Neutrophil (primary cell): Measurements from ENCODE around the gene RAB6B.

Source experiments
- H3K27ac ChIP-seq: fragments of 200-600 bp; sonication (generic); 2 replicates; pipeline ENCODE4 v1.5.1; 2016; ENCODE audit warnings: mild to moderate bottlenecking, moderate library complexity
- H3K27me3 ChIP-seq: fragments of 200-600 bp; sonication (generic); 2 replicates; pipeline ENCODE4 v1.6.0; 2016; ENCODE audit warnings: mild to moderate bottlenecking
- H3K36me3 ChIP-seq: fragments of 200-600 bp; sonication (generic); 2 replicates; pipeline ENCODE4 v1.5.1; 2017
- H3K4me1 ChIP-seq, 2 experiments: fragments of 200-600 bp in 1 of 2; sonication (generic) in 1 of 2; 1 replicate in 1 of 2; 2 replicates in 1 of 2; pipeline versions ENCODE4 v1.5.1 to v1.6.1; 2013 to 2016; ENCODE audit warnings: low read depth in 1 of 2, low read length in 1 of 2, mild to moderate bottlenecking in 1 of 2, moderate library complexity in 1 of 2; ENCODE audit not compliant: control insufficient read depth in 1 of 2, insufficient read depth in 1 of 2
- H3K4me3 ChIP-seq, 2 experiments: fragments of 200-600 bp in 1 of 2; sonication (generic) in 1 of 2; 1 replicate in 1 of 2; 2 replicates in 1 of 2; pipeline ENCODE4 v1.5.1; 2013 to 2016; ENCODE audit warnings: low read depth in 1 of 2, low read length in 1 of 2, mild to moderate bottlenecking in 1 of 2, moderate library complexity in 1 of 2
- H3K9me3 ChIP-seq: fragments of 200-600 bp; sonication (generic); 2 replicates; pipeline ENCODE4 v1.5.1; 2016
- CTCF ChIP-seq: fragments of 200-600 bp; sonication (generic); IDR thresholded peaks from 2 replicates; pipeline ENCODE4 v1.5.1; 2016; ENCODE audit warnings: antibody characterized with exemption

Gene RAB6B

GRCh38 chr3:133824961-133825485 is 70.7 kb downstream of the RAB6B start:
- Histone ChIP-seq H3K36me3 (peaks cover 13% of the 10 kb centered on the region), H3K27ac (no peak overlapping the region), H3K27me3 (no peaks in the 10 kb centered on the region), H3K4me3 (no peak overlapping the region), H3K4me1 (no peaks in the 10 kb centered on the region), H3K9me3 (no peaks in the 10 kb centered on the region)
- no peak for TF ChIP-seq CTCF

GRCh38 chr3:133821767-133822638 is 73.7 kb downstream of the RAB6B start:
- no peaks in the 10 kb centered on the region for H3K9me3 ChIP-seq
- no peak for TF ChIP-seq CTCF
- peaks cover 13% of the 10 kb centered on the region for H3K36me3 ChIP-seq

GRCh38 chr3:133820889-133821675 is 74.6 kb downstream of the RAB6B start:
- Histone ChIP-seq H3K4me1 (no peaks in the 10 kb centered on the region), H3K4me3 (no peak overlapping the region), H3K9me3 (no peaks in the 10 kb centered on the region), H3K36me3 (peaks cover 13% of the 10 kb centered on the region), H3K27me3 (no peaks in the 10 kb centered on the region), H3K27ac (no peak overlapping the region)
- no peak for TF ChIP-seq CTCF

More at GRCh38 chr3:133821767-133822638, 73.7 kb downstream of the RAB6B start:
- Histone ChIP-seq H3K27me3 (no peaks in the 10 kb centered on the region), H3K4me3 (no peak overlapping the region), H3K4me1 (no peaks in the 10 kb centered on the region), H3K27ac (no peak overlapping the region)

- no peak for TF ChIP-seq CTCF
- Histone ChIP-seq H3K4me1 (no peaks in the 10 kb centered on the region), H3K27me3 (no peaks in the 10 kb centered on the region), H3K27ac (no peak overlapping the region), H3K4me3 (no peak overlapping the region), H3K9me3 (no peaks in the 10 kb centered on the region), H3K36me3 (peaks cover 13% of the 10 kb centered on the region)
These were observed 75.6 kb downstream of the RAB6B start for GRCh38 chr3:133820129-133820528.

GRCh38 chr3:133815386-133815785 is 80.3 kb downstream of the RAB6B start:
- no peak for TF ChIP-seq CTCF
- H3K27ac ChIP-seq: no peak overlapping the region
- H3K4me3 ChIP-seq: no peak overlapping the region
- H3K36me3 ChIP-seq: peaks cover 6% of the 10 kb centered on the region
- no peaks in the 10 kb centered on the region for H3K4me1 ChIP-seq
- H3K27me3 ChIP-seq: no peaks in the 10 kb centered on the region
- H3K9me3 ChIP-seq: no peaks in the 10 kb centered on the region
